ENCODE results near the gene PPP1R13B.
"Not testable (repeated sequence)": the region's sequence is repeated elsewhere in the genome, so short reads cannot be mapped to it uniquely, and the experiment has no call there.

Gene PPP1R13B

GRCh38 chr14:103859416-103860202 is 12.2 kb upstream of the PPP1R13B start:
- DNase-seq (ENCODE audit: low read depth in 2 of 2, low spot score in 1 of 2): no peak

GRCh38 chr14:103858063-103858781 is 10.8 kb upstream of the PPP1R13B start:
- no peak for DNase-seq (ENCODE audit: low read depth in 2 of 2, low spot score in 1 of 2)

GRCh38 chr14:103857256-103857655 is 9.9 kb upstream of the PPP1R13B start:
- DNase-seq (ENCODE audit: low read depth in 2 of 2, low spot score in 1 of 2): no peak

- no peak for DNase-seq (ENCODE audit: low read depth in 2 of 2, low spot score in 1 of 2)
Measured at GRCh38 chr14:103856607-103857006, 9.2 kb upstream of the PPP1R13B start.

GRCh38 chr14:103856105-103856504 is 8.7 kb upstream of the PPP1R13B start:
- no peak for DNase-seq (ENCODE audit: low read depth in 2 of 2, low spot score in 1 of 2)

DNA sequence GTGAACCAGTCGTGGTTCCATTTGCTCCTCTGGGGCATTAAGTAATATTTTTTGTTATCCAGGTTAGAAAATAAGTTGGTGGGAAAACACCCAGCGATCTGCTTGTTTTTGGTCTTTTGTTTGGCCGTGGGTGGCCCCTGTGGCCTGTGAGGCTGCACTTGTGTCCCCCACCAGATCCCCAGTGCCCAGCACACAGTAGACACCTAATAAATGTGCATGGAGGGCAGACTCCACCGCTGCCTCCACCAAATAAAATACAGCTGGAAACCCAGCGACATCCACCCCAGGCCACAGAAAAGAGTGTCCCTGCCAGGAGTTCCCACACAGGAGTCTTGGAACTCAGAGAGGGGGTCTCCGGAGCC is 8.3 kb upstream of the PPP1R13B start:
- DNase-seq (ENCODE audit: low read depth in 2 of 2, low spot score in 1 of 2): no peak

- DNase-seq (ENCODE audit: low read depth in 2 of 2, low spot score in 1 of 2): no peak
Measured at GRCh38 chr14:103854822-103855733, 7.7 kb upstream of the PPP1R13B start.

- DNase-seq (ENCODE audit: low read depth in 2 of 2, low spot score in 1 of 2): no peak
Measured at GRCh38 chr14:103854017-103854808, 6.8 kb upstream of the PPP1R13B start.

- no peak for DNase-seq (ENCODE audit: low read depth in 2 of 2, low spot score in 1 of 2)
Measured at GRCh38 chr14:103849151-103849886, 1.9 kb upstream of the PPP1R13B start.

- DNase-seq (ENCODE audit: low read depth in 2 of 2, low spot score in 1 of 2): no peak
Measured at GRCh38 chr14:103848175-103849077, 1.1 kb upstream of the PPP1R13B start.

- no peak for DNase-seq (ENCODE audit: low read depth in 2 of 2, low spot score in 1 of 2)
Measured at GRCh38 chr14:103846543-103847450, 578 bp downstream of the PPP1R13B start.

- DNase-seq (ENCODE audit: low read depth in 2 of 2, low spot score in 1 of 2): no peak
Measured at GRCh38 chr14:103846097-103846496, 1.3 kb downstream of the PPP1R13B start.

- no peak for DNase-seq (ENCODE audit: low read depth in 2 of 2, low spot score in 1 of 2)
Measured at GRCh38 chr14:103845327-103845726, 2.0 kb downstream of the PPP1R13B start.

- DNase-seq (ENCODE audit: low read depth in 2 of 2, low spot score in 1 of 2): not testable (repeated sequence)
Measured at GRCh38 chr14:103841265-103841664, 6.1 kb downstream of the PPP1R13B start.

GRCh38 chr14:103840014-103840413 is 7.4 kb downstream of the PPP1R13B start:
- DNase-seq (ENCODE audit: low read depth in 2 of 2, low spot score in 1 of 2): no peak

DNA sequence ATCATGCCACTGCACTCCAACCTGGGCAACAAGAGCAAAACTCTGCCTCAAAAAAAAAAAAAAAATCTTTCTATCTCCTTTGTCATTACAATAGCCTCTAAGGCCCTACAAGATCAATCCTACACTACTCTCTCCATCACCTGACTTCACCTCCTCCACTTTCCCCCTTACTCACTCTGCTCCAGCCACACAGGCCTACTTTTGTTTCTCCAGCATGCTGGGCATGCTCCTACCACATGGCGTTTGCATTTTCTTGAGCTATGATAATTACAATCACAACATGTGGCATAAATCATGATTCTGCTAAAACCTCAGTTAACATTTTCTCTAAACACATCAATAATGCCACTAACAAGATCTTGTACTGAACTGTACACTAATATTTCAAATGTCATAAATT is 7.8 kb downstream of the PPP1R13B start:
- DNase-seq (ENCODE audit: low read depth in 2 of 2, low spot score in 1 of 2): no peak

- DNase-seq (ENCODE audit: low read depth in 2 of 2, low spot score in 1 of 2): no peak
Measured at GRCh38 chr14:103838117-103838516, 9.3 kb downstream of the PPP1R13B start.

All from stimulated activated CD8-positive, alpha-beta memory T cell treated with anti-CD3 and anti-CD28 coated beads, Interleukin-4, amount 100 ng/mL, for 1 hour (primary cell).